Measurements from ENCODE around the gene METTL13.

- TF ChIP-seq CTCF (IDR thresholded peaks at IDR 0.05) (no peak), EZH2 (IDR thresholded peaks at IDR 0.05; ENCODE audit: borderline replicate concordance, insufficient read depth, low read depth, low read length, poor library complexity, severe bottlenecking) (no peak)
Observed at GRCh38 chr1:171738911-171739310, 42.5 kb upstream of the METTL13 start.

All from B cell (primary cell).